K562 (cell line): Measurements from ENCODE around the gene CALML4. TPM values are rescaled to one million over a fixed set of nuclear protein-coding genes. Genes with fewer than 3 reads are reported as not detected.

Source experiments
- ARID4B ChIP-seq: sonication (generic); formaldehyde crosslinking; IDR thresholded peaks from 2 replicates; pipeline ENCODE4 v1.8.0; 2022; ENCODE audit warnings: mild to moderate bottlenecking, missing genetic modification reagents
- CREB3 ChIP-seq: fragments of 450-650 bp; conservative IDR thresholded peaks from 2 replicates; pipeline ENCODE4 v1.6.1; 2016; ENCODE audit warnings: missing genetic modification characterization, low read depth, mild to moderate bottlenecking, missing compliant biosample characterization, moderate library complexity
- E2F4 ChIP-seq: sonication (generic); formaldehyde crosslinking; IDR thresholded peaks from 2 replicates; pipeline ENCODE4 v1.8.0; 2022; ENCODE audit warnings: mild to moderate bottlenecking, low read depth, missing genetic modification reagents
- ETS2 ChIP-seq: IDR thresholded peaks from 2 replicates; pipeline ENCODE4 v1.6.1; 2016; ENCODE audit warnings: borderline replicate concordance, missing genetic modification characterization, mild to moderate bottlenecking, moderate library complexity, missing compliant biosample characterization; ENCODE audit not compliant: poor library complexity, severe bottlenecking
- FOXM1 ChIP-seq, 2 experiments: fragments of 450-650 bp in 1 of 2; sonication (generic) in 1 of 2; formaldehyde crosslinking in 1 of 2; IDR thresholded peaks; 2 replicates each; pipeline versions ENCODE4 v1.6.1 to v1.9.0; 2017 to 2022; ENCODE audit warnings: low read depth in 2 of 2, mild to moderate bottlenecking in 2 of 2, missing genetic modification reagents in 1 of 2, moderate library complexity in 1 of 2
- JUN ChIP-seq, 2 experiments: sonication (generic) in 1 of 2; formaldehyde crosslinking in 1 of 2; IDR thresholded peaks; 2 replicates each; pipeline versions ENCODE4 v1.6.1 to v1.8.0; 2012 to 2022; ENCODE audit warnings: borderline replicate concordance in 2 of 2, mild to moderate bottlenecking in 2 of 2, improper control_type of control experiment in 1 of 2, low read depth in 1 of 2, low read length in 1 of 2, missing genetic modification reagents in 1 of 2
- KDM5B ChIP-seq: fragments of 200-600 bp; sonication (generic); IDR thresholded peaks from 2 replicates; pipeline ENCODE4 v1.6.1; 2012; ENCODE audit warnings: low read depth, mild to moderate bottlenecking, moderate library complexity, low read length, control low read depth, inconsistent platforms; ENCODE audit not compliant: insufficient replicate concordance
- KLF1 ChIP-seq: fragments of 450-650 bp; IDR thresholded peaks from 2 replicates; pipeline ENCODE4 v1.6.1; 2016; ENCODE audit warnings: missing genetic modification characterization, missing compliant biosample characterization
- MTA1 ChIP-seq: fragments of 450-650 bp; IDR thresholded peaks from 2 replicates; pipeline ENCODE4 v1.6.1; 2017; ENCODE audit warnings: borderline replicate concordance
- SIN3A ChIP-seq, 2 experiments: fragments of 150-350 bp in 1 of 2; IDR thresholded peaks; 2 replicates each; pipeline ENCODE4 v1.6.1; 2011 to 2016; ENCODE audit warnings: borderline replicate concordance in 2 of 2, low read depth in 2 of 2, low read length in 2 of 2, mild to moderate bottlenecking in 2 of 2, moderate library complexity in 2 of 2; ENCODE audit not compliant: control insufficient read depth in 1 of 2
- TCFL5 ChIP-seq: fragments of 250-450 bp; sonication (Bioruptor Pico); conservative IDR thresholded peaks from 2 replicates; pipeline ENCODE4 v1.6.1; 2021; ENCODE audit warnings: mild to moderate bottlenecking, moderate library complexity, matching md5 sums
- USF2 ChIP-seq: sonication (generic); formaldehyde crosslinking; IDR thresholded peaks from 2 replicates; pipeline ENCODE4 v1.5.0; 2020; ENCODE audit warnings: missing genetic modification reagents
- ZFP91 ChIP-seq: sonication (generic); formaldehyde crosslinking; IDR thresholded peaks from 2 replicates; pipeline ENCODE4 v1.8.0; 2022; ENCODE audit warnings: mild to moderate bottlenecking, missing genetic modification reagents
- ZKSCAN1 ChIP-seq: fragments of 150-350 bp; IDR thresholded peaks from 2 replicates; pipeline ENCODE4 v1.6.1; 2016; ENCODE audit warnings: low read depth, low read length
- ZNF121 ChIP-seq: sonication (generic); formaldehyde crosslinking; conservative IDR thresholded peaks from 2 replicates; pipeline ENCODE4 v1.8.0; 2022; ENCODE audit warnings: missing genetic modification reagents
- ZNF175 ChIP-seq: fragments of 200-800 bp; sonication (Bioruptor generic); IDR thresholded peaks from 2 replicates; pipeline ENCODE4 v1.6.1; 2016; ENCODE audit warnings: low read depth, mild to moderate bottlenecking, missing genetic modification characterization, missing compliant biosample characterization
- ZNF224 ChIP-seq: sonication (generic); formaldehyde crosslinking; IDR thresholded peaks from 2 replicates; pipeline ENCODE4 v1.8.0; 2022; ENCODE audit warnings: mild to moderate bottlenecking, missing genetic modification reagents
- polyA plus RNA-seq, 8 experiments: library from polyadenylated mRNA; depleted of rRNA in 4 of 8; stranded (reverse) in 5 of 8; unstranded in 3 of 8; fragments of >200 nt; fragmentation: Nextera tagmentation in 2 of 8; fragmentation: Illumina TruSeq in 1 of 8; extraction: Ambion mirVana in 2 of 8; extraction: Trizol in 1 of 8; gene quantifications; 2 replicates each; pipeline versions ENCODE4 v1.2.1 to v1.2.3, GENCODE V29; 2011 to 2014; ENCODE audit warnings: inconsistent platforms in 1 of 8, missing spikeins in 1 of 8
- total RNA-seq, 7 experiments: library from RNA; depleted of rRNA in 6 of 7; stranded (reverse); fragments of >200 nt in 6 of 7; fragmentation: Illumina TruSeq in 2 of 7; extraction: Trizol in 2 of 7; gene quantifications; 2 replicates each; pipeline versions ENCODE4 v1.2.1 to v1.2.3, GENCODE V29; 2011 to 2021; ENCODE audit warnings: low replicate concordance in 1 of 7

The CALML4 gene
- total and polyA plus RNA-seq, 9 of the 15 experiments (the other 6 are each of a cell fraction or from before 2014, with no cell fraction given), result 2.8 to 30.6 (median 15.5) TPM

GRCh38 chr15:68228971-68229385 is 23.8 kb upstream of the CALML4 start (continued):
- TF ChIP-seq ZFP91 (CRISPR knock-in tag) (no peak), MTA1 (no peak), SIN3A (IDR thresholded peaks at IDR 0.05; ENCODE audit: borderline replicate concordance in 2 of 2, control insufficient read depth in 1 of 2, low read depth in 2 of 2, low read length in 2 of 2) (no peak), KDM5B (no peak), ARID4B (peak; percentile 8; the same call in 1 of the 2 replicates), ZNF121 (CRISPR knock-in tag) (no peak), JUN (IDR thresholded peaks at IDR 0.05; ENCODE audit: borderline replicate concordance, low read depth, low read length) (no peak), JUN (CRISPR knock-in tag; IDR thresholded peaks at IDR 0.05; ENCODE audit: borderline replicate concordance) (peak; percentile 44; the same call in 1 of the 2 replicates), TCFL5 (no peak), ZNF224 (CRISPR knock-in tag) (no peak), ETS2 (tag) (no peak), ZNF175 (CRISPR knock-in tag) (no peak), USF2 (CRISPR knock-in tag) (no peak), FOXM1 (IDR thresholded peaks at IDR 0.05; ENCODE audit: low read depth) (no peak), FOXM1 (CRISPR knock-in tag; IDR thresholded peaks at IDR 0.05; ENCODE audit: low read depth) (no peak), E2F4 (CRISPR knock-in tag) (no peak), KLF1 (no peak), ZKSCAN1 (no peak), CREB3 (tag) (no peak)
